OCI-LY1 (cell line): Measurements from ENCODE around the gene EFHC1.

ENCODE experiments used
- H2AFZ ChIP-seq: fragments of 200-600 bp; sonication (generic), shearing (Covaris generic); 2 replicates; pipeline ENCODE4 v1.6.0; 2014; ENCODE audit warnings: antibody characterized with exemption, mild to moderate bottlenecking, low read length
- H3F3A ChIP-seq: fragments of 200-600 bp; sonication (generic), shearing (Covaris generic); 2 replicates; pipeline ENCODE4 v1.6.0; 2014; ENCODE audit warnings: mild to moderate bottlenecking, antibody characterized with exemption, low read length, moderate library complexity; ENCODE audit not compliant: insufficient read depth
- H3K27ac ChIP-seq: fragments of 200-600 bp; sonication (generic); 2 replicates; pipeline ENCODE4 v1.5.1; 2014; ENCODE audit warnings: low read length, mixed run types, mild to moderate bottlenecking, low read depth; ENCODE audit not compliant: poor library complexity, severe bottlenecking
- H3K27me3 ChIP-seq: fragments of 200-600 bp; sonication (generic); 2 replicates; pipeline ENCODE4 v1.6.0; 2014; ENCODE audit warnings: antibody characterized with exemption, mild to moderate bottlenecking, low read length, moderate library complexity; ENCODE audit not compliant: insufficient read depth
- H3K36me3 ChIP-seq: fragments of 200-600 bp; sonication (generic); 2 replicates; pipeline ENCODE4 v1.6.1; 2014; ENCODE audit warnings: mild to moderate bottlenecking, antibody characterized with exemption, low read length, moderate library complexity, mixed read lengths; ENCODE audit not compliant: insufficient read depth
- H3K4me1 ChIP-seq: fragments of 200-600 bp; sonication (generic); 2 replicates; pipeline ENCODE4 v1.5.1; 2014; ENCODE audit warnings: mild to moderate bottlenecking, low read length, moderate library complexity; ENCODE audit not compliant: insufficient read depth, severe bottlenecking
- H3K4me2 ChIP-seq: fragments of 200-600 bp; sonication (generic), shearing (Covaris generic); 2 replicates; pipeline ENCODE4 v1.6.1; 2014; ENCODE audit warnings: low read length
- H3K4me3 ChIP-seq: fragments of 200-600 bp; sonication (generic); 2 replicates; pipeline ENCODE4 v1.5.1; 2014; ENCODE audit warnings: low read length, low read depth, mild to moderate bottlenecking, mixed read lengths; ENCODE audit not compliant: poor library complexity, severe bottlenecking
- H3K79me2 ChIP-seq: fragments of 200-600 bp; shearing (Covaris generic); 2 replicates; pipeline ENCODE4 v1.6.1; 2016; ENCODE audit warnings: mixed run types, low read length, mixed read lengths; ENCODE audit not compliant: insufficient read depth
- H3K9ac ChIP-seq: fragments of 200-600 bp; sonication (generic), shearing (Covaris generic); 2 replicates; pipeline ENCODE4 v1.6.1; 2014; ENCODE audit warnings: mild to moderate bottlenecking, low read length, mixed read lengths
- H3K9me2 ChIP-seq: fragments of 200-600 bp; sonication (generic), shearing (Covaris generic); 2 replicates; pipeline ENCODE4 v1.6.1; 2014; ENCODE audit warnings: low read depth, mild to moderate bottlenecking, low read length, mixed read lengths
- H3K9me3 ChIP-seq: fragments of 200-600 bp; shearing (Covaris generic); 2 replicates; pipeline ENCODE4 v1.6.1; 2014; ENCODE audit warnings: low read length, mixed read lengths
- H4K20me1 ChIP-seq: fragments of 200-600 bp; sonication (generic), shearing (Covaris generic); 2 replicates; pipeline ENCODE4 v1.6.0; 2016; ENCODE audit warnings: mild to moderate bottlenecking, low read length; ENCODE audit not compliant: insufficient read depth
- CTCF ChIP-seq: fragments of 200-600 bp; sonication (generic), shearing (Covaris generic); IDR thresholded peaks from 2 replicates; pipeline ENCODE4 v1.5.1; 2017; ENCODE audit warnings: mild to moderate bottlenecking, antibody characterized with exemption, low read length, moderate library complexity, mixed read lengths
- EZH2 ChIP-seq: fragments of 200-600 bp; sonication (generic), shearing (Covaris generic); IDR thresholded peaks from 2 replicates; pipeline ENCODE4 v1.8.0; 2017; ENCODE audit warnings: borderline replicate concordance, mixed run types, mild to moderate bottlenecking, antibody characterized with exemption, low read length, moderate library complexity, mixed read lengths

Gene EFHC1

GRCh38 chr6:52529311-52529710 lies 109.2 kb downstream of the EFHC1 start:
- Histone ChIP-seq H3K4me2 (peak overlapping the region; percentile 25), H3K27me3 (no peaks in the 10 kb centered on the region), H3K79me2 (peaks cover 4% of the 10 kb centered on the region; the same call in 1 of the 2 replicates)

DNA sequence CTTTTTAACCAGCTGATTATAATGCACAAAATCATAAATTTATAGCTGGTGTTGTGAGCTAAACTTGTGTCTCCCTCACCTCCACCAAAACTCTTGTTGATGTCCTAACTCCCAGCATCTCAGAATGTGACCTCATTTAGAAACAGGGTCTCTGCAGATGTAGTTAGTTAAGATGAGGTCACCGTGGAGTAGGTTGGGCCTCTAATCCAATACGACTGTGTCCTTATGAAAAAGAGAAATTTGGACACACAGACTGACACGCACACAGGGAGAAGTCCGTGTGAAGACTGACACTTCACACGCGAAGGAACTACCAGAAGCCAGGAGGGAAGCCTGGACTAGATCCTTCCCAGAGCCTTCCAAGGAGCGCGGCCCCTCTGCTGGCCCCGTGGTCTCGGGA lies 110.2 kb downstream of the EFHC1 start:
- Histone ChIP-seq H3K79me2 (peaks cover 4% of the 10 kb centered on the region; the same call in 1 of the 2 replicates), H3K9ac (no peak overlapping the region), H3K36me3 (peaks cover 24% of the 10 kb centered on the region), H3K27me3 (no peaks in the 10 kb centered on the region), H3F3A (no peaks in the 10 kb centered on the region), H3K27ac (peak overlapping the region; percentile 95), H3K4me1 (peaks cover 86% of the 10 kb centered on the region), H3K4me2 (peak overlapping the region; percentile 25; the same call in 1 of the 2 replicates), H2AFZ (no peak overlapping the region), H3K4me3 (no peak overlapping the region), H3K9me3 (no peaks in the 10 kb centered on the region), H3K9me2 (no peaks in the 10 kb centered on the region), H4K20me1 (no peaks in the 10 kb centered on the region)
- TF ChIP-seq CTCF (no peak), EZH2 (no peak)

More at GRCh38 chr6:52529311-52529710, 109.2 kb downstream of the EFHC1 start:
- Histone ChIP-seq H2AFZ (no peak overlapping the region), H3K36me3 (peaks cover 13% of the 10 kb centered on the region), H3F3A (no peaks in the 10 kb centered on the region), H3K9me2 (no peaks in the 10 kb centered on the region), H3K9ac (peak overlapping the region; percentile 29; the same call in 1 of the 2 replicates), H3K4me3 (peak overlapping the region; percentile 14), H3K9me3 (no peaks in the 10 kb centered on the region), H4K20me1 (no peaks in the 10 kb centered on the region), H3K27ac (peak overlapping the region; percentile 95), H3K4me1 (peaks cover 86% of the 10 kb centered on the region)
- no peak for TF ChIP-seq CTCF
- no peak for TF ChIP-seq EZH2

DNA sequence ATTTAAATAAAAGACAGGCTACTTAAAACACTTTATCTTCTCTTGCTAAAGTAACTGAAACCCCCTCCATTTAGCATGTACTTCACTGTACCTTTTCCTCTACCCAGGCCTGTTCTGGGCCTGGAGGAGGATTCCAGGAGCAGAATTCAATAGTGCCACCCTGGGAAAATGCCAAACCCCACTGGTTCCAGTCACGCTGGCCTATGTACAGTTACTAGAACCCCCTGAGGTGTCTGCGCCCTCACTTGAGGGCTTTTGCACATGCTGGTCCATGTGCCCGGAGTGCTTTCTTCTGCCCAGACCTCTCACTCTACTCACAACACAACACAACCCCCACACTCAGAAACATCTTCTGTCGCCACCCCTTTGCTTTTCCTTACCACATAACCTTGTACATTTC lies 111.3 kb downstream of the EFHC1 start:
- no peaks in the 10 kb centered on the region for H4K20me1 ChIP-seq
- peaks cover 25% of the 10 kb centered on the region for H3K36me3 ChIP-seq
- TF ChIP-seq CTCF (no peak), EZH2 (no peak)
- peaks cover 6% of the 10 kb centered on the region; the same call in 1 of the 2 replicates for H3F3A ChIP-seq
- no peak overlapping the region for H2AFZ ChIP-seq
- H3K9me2 ChIP-seq, result no peaks in the 10 kb centered on the region
- peaks cover 8% of the 10 kb centered on the region; the same call in 1 of the 2 replicates for H3K79me2 ChIP-seq
- peak overlapping the region; percentile 95 for H3K27ac ChIP-seq
- H3K9me3 ChIP-seq, result no peaks in the 10 kb centered on the region
- H3K4me2 ChIP-seq, result no peak overlapping the region; the same call in 1 of the 2 replicates
- no peak overlapping the region for H3K4me3 ChIP-seq
- H3K4me1 ChIP-seq, result peaks cover 86% of the 10 kb centered on the region
- no peak overlapping the region; the same call in 1 of the 2 replicates for H3K9ac ChIP-seq
- H3K27me3 ChIP-seq, result no peaks in the 10 kb centered on the region
